ENCODE measurements around the gene LIPE.
A peak's percentile ranks its signal among the peaks of the same experiment; 100 is the strongest.
"Not testable (repeated sequence)": the region's sequence is repeated elsewhere in the genome, so short reads cannot be mapped to it uniquely, and the experiment has no call there.

The LIPE gene

GRCh38 chr19:42427313-42427712 lies at the start of gene LIPE:
Gene LIPE, minus strand, starts transcription at chr19:42427388. Its CDS starts 239 bp downstream, at chr19:42427149.
- peak; percentile 54 for DNase-seq

GRCh38 chr19:42475366-42475765 lies 48.2 kb upstream of the LIPE start:
- no peak for DNase-seq

GRCh38 chr19:42474743-42475142 lies 47.6 kb upstream of the LIPE start:
- no peak for DNase-seq

- no peak for DNase-seq
Observed at GRCh38 chr19:42473686-42474085, 46.5 kb upstream of the LIPE start.

GRCh38 chr19:42472402-42473147 lies 45.4 kb upstream of the LIPE start:
- DNase-seq: no peak

- DNase-seq: no peak
Observed at GRCh38 chr19:42471554-42472249, 44.5 kb upstream of the LIPE start.

- no peak for DNase-seq
Observed at GRCh38 chr19:42469311-42470235, 42.4 kb upstream of the LIPE start.

- DNase-seq: no peak
Observed at GRCh38 chr19:42468273-42468796, 41.1 kb upstream of the LIPE start.

- DNase-seq: no peak
Observed at GRCh38 chr19:42467183-42467760, 40.1 kb upstream of the LIPE start.

- DNase-seq: no peak
Observed at GRCh38 chr19:42466521-42467182, 39.5 kb upstream of the LIPE start.

GRCh38 chr19:42465827-42466280 lies 38.7 kb upstream of the LIPE start:
- no peak for DNase-seq

- no peak for DNase-seq
Observed at GRCh38 chr19:42461700-42462324, 34.6 kb upstream of the LIPE start.

- DNase-seq: not testable (repeated sequence)
Observed at GRCh38 chr19:42461231-42461630, 34.0 kb upstream of the LIPE start.

- DNase-seq: no peak
Observed at GRCh38 chr19:42459926-42460325, 32.7 kb upstream of the LIPE start.

GRCh38 chr19:42455621-42456081 lies 28.5 kb upstream of the LIPE start:
- DNase-seq: no peak

GRCh38 chr19:42455086-42455485 lies 27.9 kb upstream of the LIPE start:
- DNase-seq: no peak

GRCh38 chr19:42452590-42452989 lies 25.4 kb upstream of the LIPE start:
- DNase-seq: no peak

GRCh38 chr19:42450314-42450934 lies 23.2 kb upstream of the LIPE start:
- DNase-seq: peak; percentile 92

GRCh38 chr19:42448306-42448705 lies 21.1 kb upstream of the LIPE start:
- DNase-seq: not testable (repeated sequence)

- DNase-seq: no peak
Observed at GRCh38 chr19:42445948-42446347, 18.8 kb upstream of the LIPE start.

- no peak for DNase-seq
Observed at GRCh38 chr19:42443944-42444398, 16.8 kb upstream of the LIPE start.

Data from NCI-H82 (cell line).